ENCODE data around the gene ZNF345. TPM values are rescaled to one million over a fixed set of nuclear protein-coding genes. Genes with fewer than 3 reads are reported as not detected.

ZNF345 gene
- 9.1 TPM for total RNA-seq
- 10 to 100 TPM in 2 of 4 donors, 1 to 10 TPM in 2; 6.8 to 12.9 (median 8.7) TPM for polyA plus RNA-seq

DNA sequence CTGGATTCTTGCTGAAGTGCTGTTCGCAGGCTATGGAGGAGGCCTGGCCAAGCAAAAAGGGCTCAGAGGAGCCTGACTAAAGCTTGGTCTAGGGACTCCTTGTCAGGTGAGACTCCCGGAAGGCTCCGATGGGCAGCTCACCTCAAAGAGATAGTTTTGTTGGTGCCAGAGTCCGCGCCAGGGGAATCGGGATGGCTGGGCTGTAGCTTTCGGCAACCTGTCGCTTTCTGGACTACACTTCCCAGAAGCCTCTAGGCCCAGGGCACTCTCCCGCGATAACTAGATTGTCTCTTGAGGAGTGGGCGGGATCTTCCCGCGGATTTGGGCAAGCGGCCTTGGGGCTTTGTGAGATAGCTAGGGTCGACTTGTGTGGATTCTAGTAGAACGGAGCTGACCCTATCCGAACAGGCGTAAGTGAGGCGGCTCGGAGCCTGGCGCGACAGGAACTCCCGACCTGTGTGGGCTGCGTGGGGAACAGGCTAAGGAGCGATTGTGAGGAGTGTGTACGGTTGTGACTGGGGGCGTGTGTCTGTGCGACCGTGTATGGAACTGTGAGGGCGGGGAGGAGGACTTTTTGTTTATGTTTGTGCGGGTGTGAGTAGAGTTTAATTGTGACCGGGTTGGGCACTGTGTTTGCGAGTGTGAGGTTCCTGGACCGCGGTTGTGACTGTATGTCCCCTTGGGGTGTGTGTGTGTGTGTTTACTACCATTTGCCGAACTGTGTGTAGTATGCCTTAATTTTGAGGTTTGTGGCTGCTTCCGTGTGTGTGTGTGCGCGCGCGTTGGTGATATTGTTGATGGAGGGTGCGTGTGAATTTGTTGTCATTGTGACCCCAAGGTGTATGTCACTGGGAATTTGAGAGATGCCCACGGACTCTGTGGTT is at the start of gene ZNF345:
Gene ZNF345, plus strand, starts transcription at position 318 of the 884 bp plus-strand sequence. CDS start 25,955 bp downstream, outside the sequence.
- H3K27me3 Mint-ChIP-seq, result no peaks in the 10 kb centered on the region
- Histone ChIP-seq H3K4me1 (ENCODE audit: control insufficient read depth, insufficient read depth, low read length, poor library complexity, severe bottlenecking) (peaks cover 28% of the 10 kb centered on the region), H3K4me3 (ENCODE audit: low read depth, low read length) (peak within 1 kb of the TSS; percentile 96), H3K36me3 (ENCODE audit: control insufficient read depth, insufficient read depth, low read length) (peaks cover 24% of the 10 kb centered on the region), H3K9me3 (ENCODE audit: control insufficient read depth in 2 of 2, low read length in 2 of 2) (peaks cover 17 to 20% of the 10 kb centered on the region in 2 experiments), H3K27me3 (ENCODE audit: control insufficient read depth, insufficient read depth, low read length) (no peaks in the 10 kb centered on the region), H3K27ac (ENCODE audit: insufficient read depth, low read length, poor library complexity, severe bottlenecking) (peak within 1 kb of the TSS; percentile 85)
- DNase-seq (peak; percentile 80 to 96 (median 89)), ATAC-seq (ENCODE audit: low read depth in 2 of 2) (peak; percentile 86 to 87)
- H3K4me3 Mint-ChIP-seq, result no peak within 1 kb of the TSS
- H3K4me1 Mint-ChIP-seq, result peaks cover 8 to 22% (median 11%) of the 10 kb centered on the region in 4 donors
- H3K9me3 Mint-ChIP-seq, result peaks cover 0 to 14% (median 4%) of the 10 kb centered on the region in 7 donors
- H3K36me3 Mint-ChIP-seq, result peaks cover 19% of the 10 kb centered on the region
- H3K27ac Mint-ChIP-seq, result no peak within 1 kb of the TSS

DNA sequence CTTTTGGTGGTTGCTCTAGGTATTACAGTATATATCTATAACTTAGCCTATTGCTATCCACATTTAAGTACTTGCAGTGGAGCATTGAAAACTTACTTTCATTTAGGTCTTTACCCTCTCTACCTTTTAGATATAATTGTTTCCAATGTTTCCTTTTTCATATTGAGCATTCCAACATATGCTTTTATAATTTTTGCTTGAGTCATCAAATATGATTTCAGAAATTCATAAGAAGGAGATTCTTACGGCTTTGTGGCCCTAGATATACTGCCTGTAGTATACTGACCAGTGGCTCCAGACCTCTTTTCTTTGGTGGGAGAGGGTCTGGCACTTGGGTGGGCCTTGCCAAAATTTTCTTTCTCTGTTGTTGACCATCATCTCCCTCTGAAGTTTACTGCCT is 45.3 kb upstream of the ZNF345 start:
- peaks cover 53% of the 10 kb centered on the region for H3K36me3 Mint-ChIP-seq
- H3K27me3 Mint-ChIP-seq, result no peaks in the 10 kb centered on the region
- ATAC-seq (ENCODE audit: low read depth in 2 of 2) (no peak), DNase-seq (no peak)
- H3K9me3 Mint-ChIP-seq, result peaks cover 0 to 69% (median 18%) of the 10 kb centered on the region in 7 donors
- Histone ChIP-seq H3K9me3 (ENCODE audit: control insufficient read depth in 2 of 2, low read length in 2 of 2) (peaks cover 52 to 82% of the 10 kb centered on the region in 2 experiments), H3K4me1 (ENCODE audit: control insufficient read depth, insufficient read depth, low read length, poor library complexity, severe bottlenecking) (no peaks in the 10 kb centered on the region), H3K36me3 (ENCODE audit: control insufficient read depth, insufficient read depth, low read length) (peaks cover 24% of the 10 kb centered on the region), H3K27me3 (ENCODE audit: control insufficient read depth, insufficient read depth, low read length) (no peaks in the 10 kb centered on the region), H3K27ac (ENCODE audit: insufficient read depth, low read length, poor library complexity, severe bottlenecking) (no peak overlapping the region), H3K4me3 (ENCODE audit: low read depth, low read length) (peak overlapping the region; percentile 9)
- peaks cover 0 to 6% (median 0%) of the 10 kb centered on the region in 4 donors for H3K4me1 Mint-ChIP-seq
- H3K27ac Mint-ChIP-seq, result no peak overlapping the region
- H3K4me3 Mint-ChIP-seq, result peak overlapping the region in 1 of 4 donors; percentile 54

DNA sequence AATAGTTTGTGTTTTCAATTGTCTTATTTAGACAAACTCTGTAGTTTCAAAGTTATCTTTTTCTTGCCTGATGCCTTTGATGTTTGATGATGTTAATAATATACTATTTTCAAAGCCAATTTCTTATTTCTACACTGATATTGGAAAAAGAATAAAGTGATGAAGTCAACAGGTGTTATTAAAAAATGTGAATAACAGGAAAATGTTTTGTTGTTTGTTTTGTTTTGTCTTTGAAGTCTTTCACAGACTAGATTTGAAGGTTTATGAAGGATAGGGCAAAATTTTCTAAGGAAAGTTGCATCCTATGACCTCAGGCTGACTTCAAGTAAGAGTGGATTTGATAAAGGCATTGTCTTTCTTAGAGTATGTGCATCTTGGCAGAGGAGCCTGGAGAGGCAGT is 43.6 kb upstream of the ZNF345 start:
- peaks cover 20% of the 10 kb centered on the region for H3K36me3 ChIP-seq (ENCODE audit: control insufficient read depth, insufficient read depth, low read length)
- H3K4me1 Mint-ChIP-seq, result peaks cover 0 to 6% (median 0%) of the 10 kb centered on the region in 4 donors
- H3K36me3 Mint-ChIP-seq, result peaks cover 47% of the 10 kb centered on the region
- DNase-seq (no peak), ATAC-seq (ENCODE audit: low read depth in 2 of 2) (no peak)
- no peak overlapping the region for H3K4me3 ChIP-seq (ENCODE audit: low read depth, low read length)
- no peak overlapping the region for H3K27ac ChIP-seq (ENCODE audit: insufficient read depth, low read length, poor library complexity, severe bottlenecking)
- H3K9me3 ChIP-seq (ENCODE audit: control insufficient read depth in 2 of 2, low read length in 2 of 2), result peaks cover 66 to 87% of the 10 kb centered on the region in 2 experiments
- peaks cover 0 to 79% (median 26%) of the 10 kb centered on the region in 7 donors for H3K9me3 Mint-ChIP-seq
- H3K27me3 ChIP-seq (ENCODE audit: control insufficient read depth, insufficient read depth, low read length), result no peaks in the 10 kb centered on the region
- no peak overlapping the region for H3K27ac Mint-ChIP-seq
- H3K4me1 ChIP-seq (ENCODE audit: control insufficient read depth, insufficient read depth, low read length, poor library complexity, severe bottlenecking), result no peaks in the 10 kb centered on the region
- no peak overlapping the region for H3K4me3 Mint-ChIP-seq
- no peaks in the 10 kb centered on the region for H3K27me3 Mint-ChIP-seq

DNA sequence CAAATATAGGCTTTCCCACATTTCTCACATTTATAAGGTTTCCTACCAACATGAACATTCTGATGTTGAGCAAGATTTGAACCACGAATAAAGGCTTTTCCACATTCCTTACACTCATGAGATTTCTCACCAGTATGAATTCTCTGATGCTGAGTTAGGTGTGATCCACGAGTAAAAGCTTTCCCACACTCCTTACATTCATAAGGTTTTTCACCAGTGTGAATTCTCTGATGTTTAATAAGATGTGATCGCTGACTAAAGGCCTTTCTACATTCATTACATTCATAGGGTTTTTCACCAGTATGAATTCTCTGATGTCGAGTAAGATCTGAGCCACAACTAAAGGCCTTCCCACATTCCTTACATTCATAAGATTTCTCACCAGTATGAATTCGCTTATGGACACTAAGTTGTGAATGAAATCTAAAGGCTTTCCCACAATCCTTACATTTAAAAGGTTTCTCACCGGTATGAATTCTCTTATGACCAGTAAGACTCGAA is 31.5 kb upstream of the ZNF345 start:
- peaks cover 77 to 100% of the 10 kb centered on the region in 2 experiments for H3K9me3 ChIP-seq (ENCODE audit: control insufficient read depth in 2 of 2, low read length in 2 of 2)
- Mint-ChIP-seq H3K9me3 (peaks cover 0 to 79% (median 35%) of the 10 kb centered on the region in 7 donors), H3K36me3 (peaks cover 36% of the 10 kb centered on the region), H3K4me1 (no peaks in the 10 kb centered on the region), H3K27ac (no peak overlapping the region), H3K4me3 (no peak overlapping the region), H3K27me3 (no peaks in the 10 kb centered on the region)
- H3K27ac ChIP-seq (ENCODE audit: insufficient read depth, low read length, poor library complexity, severe bottlenecking), result no peak overlapping the region
- ATAC-seq (ENCODE audit: low read depth in 2 of 2), result no peak
- H3K4me1 ChIP-seq (ENCODE audit: control insufficient read depth, insufficient read depth, low read length, poor library complexity, severe bottlenecking), result no peaks in the 10 kb centered on the region
- DNase-seq, result no peak
- H3K36me3 ChIP-seq (ENCODE audit: control insufficient read depth, insufficient read depth, low read length), result peaks cover 47% of the 10 kb centered on the region
- H3K4me3 ChIP-seq (ENCODE audit: low read depth, low read length), result peak overlapping the region; percentile 17
- no peaks in the 10 kb centered on the region for H3K27me3 ChIP-seq (ENCODE audit: control insufficient read depth, insufficient read depth, low read length)

DNA sequence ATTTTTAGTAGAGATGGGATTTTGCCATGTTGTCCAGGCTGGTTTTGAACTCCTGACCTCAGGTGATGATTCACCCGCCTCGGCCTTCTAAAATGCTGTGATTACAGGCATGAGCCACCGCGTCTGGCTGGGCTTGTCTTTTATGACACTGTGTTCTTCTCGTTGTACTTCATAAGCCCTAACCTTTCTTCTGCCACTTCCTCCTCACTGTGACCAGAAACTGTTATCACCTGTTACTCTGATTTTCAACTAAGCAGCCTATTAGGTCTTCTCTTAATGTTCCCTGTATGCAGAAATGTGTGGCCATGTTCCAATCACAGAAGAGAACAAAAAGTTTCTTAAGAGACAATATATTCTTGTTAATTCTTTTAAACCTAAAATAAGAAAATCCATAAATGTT is 28.9 kb upstream of the ZNF345 start:
- Histone ChIP-seq H3K4me1 (ENCODE audit: control insufficient read depth, insufficient read depth, low read length, poor library complexity, severe bottlenecking) (no peaks in the 10 kb centered on the region), H3K36me3 (ENCODE audit: control insufficient read depth, insufficient read depth, low read length) (peaks cover 55% of the 10 kb centered on the region), H3K9me3 (ENCODE audit: control insufficient read depth in 2 of 2, low read length in 2 of 2) (peaks cover 77 to 98% of the 10 kb centered on the region in 2 experiments), H3K4me3 (ENCODE audit: low read depth, low read length) (no peak overlapping the region), H3K27ac (ENCODE audit: insufficient read depth, low read length, poor library complexity, severe bottlenecking) (no peak overlapping the region), H3K27me3 (ENCODE audit: control insufficient read depth, insufficient read depth, low read length) (no peaks in the 10 kb centered on the region)
- H3K36me3 Mint-ChIP-seq, result peaks cover 57% of the 10 kb centered on the region
- peaks cover 0 to 83% (median 53%) of the 10 kb centered on the region in 7 donors for H3K9me3 Mint-ChIP-seq
- ATAC-seq (ENCODE audit: low read depth in 2 of 2) (no peak), DNase-seq (no peak)
- H3K27me3 Mint-ChIP-seq, result no peaks in the 10 kb centered on the region
- H3K27ac Mint-ChIP-seq, result no peak overlapping the region
- H3K4me3 Mint-ChIP-seq, result peak overlapping the region in 1 of 4 donors; percentile 32
- H3K4me1 Mint-ChIP-seq, result peaks cover 0 to 1% (median 0%) of the 10 kb centered on the region in 4 donors

DNA sequence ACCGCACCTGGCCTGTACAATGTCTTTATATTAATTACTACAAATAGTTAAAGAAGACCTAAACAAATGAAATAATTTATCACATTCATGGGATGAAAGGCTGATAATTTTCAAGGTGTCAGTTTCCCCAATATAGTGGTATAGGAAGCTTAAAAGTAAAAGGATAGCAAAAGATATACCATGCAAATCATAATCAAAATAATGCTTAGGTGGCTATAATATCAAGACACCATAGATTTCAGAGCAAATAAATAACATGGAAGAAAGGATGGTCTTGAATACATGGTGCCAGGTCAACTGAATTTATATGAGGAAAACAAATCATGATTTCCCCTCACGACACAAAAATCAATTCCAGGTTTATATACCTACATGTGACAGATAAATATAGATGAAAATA is 17.2 kb upstream of the ZNF345 start:
- H3K36me3 ChIP-seq (ENCODE audit: control insufficient read depth, insufficient read depth, low read length), result peaks cover 38% of the 10 kb centered on the region
- Mint-ChIP-seq H3K9me3 (peaks cover 0 to 71% (median 40%) of the 10 kb centered on the region in 7 donors), H3K27me3 (no peaks in the 10 kb centered on the region), H3K4me3 (no peak overlapping the region), H3K4me1 (peaks cover 0 to 11% (median under 1%) of the 10 kb centered on the region in 4 donors), H3K27ac (no peak overlapping the region), H3K36me3 (peaks cover 39% of the 10 kb centered on the region)
- ATAC-seq (ENCODE audit: low read depth in 2 of 2), result no peak
- H3K4me1 ChIP-seq (ENCODE audit: control insufficient read depth, insufficient read depth, low read length, poor library complexity, severe bottlenecking), result peaks cover 13% of the 10 kb centered on the region
- no peak overlapping the region for H3K27ac ChIP-seq (ENCODE audit: insufficient read depth, low read length, poor library complexity, severe bottlenecking)
- H3K9me3 ChIP-seq (ENCODE audit: control insufficient read depth in 2 of 2, low read length in 2 of 2), result peaks cover 59 to 77% of the 10 kb centered on the region in 2 experiments
- no peaks in the 10 kb centered on the region for H3K27me3 ChIP-seq (ENCODE audit: control insufficient read depth, insufficient read depth, low read length)
- no peak for DNase-seq
- H3K4me3 ChIP-seq (ENCODE audit: low read depth, low read length), result no peak overlapping the region

DNA sequence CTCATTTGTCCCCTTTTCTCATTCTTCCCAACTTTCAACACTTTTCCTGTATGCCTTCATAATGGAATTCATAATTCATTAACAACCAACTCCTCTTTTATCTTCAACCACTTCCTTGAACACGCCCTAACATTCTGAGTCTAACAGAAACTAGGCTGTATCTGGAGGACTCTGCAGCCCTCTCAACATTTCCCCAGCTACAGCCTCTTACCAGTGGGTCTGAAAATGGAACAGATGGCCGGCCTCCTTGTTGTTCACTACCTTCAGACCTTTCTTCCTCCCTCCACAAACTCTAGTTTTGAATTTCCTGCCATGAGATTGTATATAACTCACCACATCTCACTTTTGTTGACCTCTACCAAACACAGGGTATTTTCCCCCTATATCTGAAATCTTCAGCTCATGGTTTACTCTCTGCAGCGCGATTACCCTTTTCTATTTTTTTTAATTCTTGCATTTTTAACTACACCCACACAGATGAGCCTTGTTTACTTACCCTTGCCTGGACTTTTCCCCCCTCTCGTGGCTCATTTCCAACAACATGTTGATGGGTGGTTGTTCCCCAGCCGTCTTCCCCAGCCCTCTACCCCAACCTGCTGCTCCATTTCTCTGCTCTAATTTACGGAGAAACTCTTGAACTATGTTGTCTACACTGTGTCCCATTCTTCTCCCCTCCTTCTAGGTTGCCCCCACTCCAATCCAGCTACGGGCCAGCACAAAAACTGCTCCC is 13.3 kb upstream of the ZNF345 start:
- Histone ChIP-seq H3K27me3 (ENCODE audit: control insufficient read depth, insufficient read depth, low read length) (no peaks in the 10 kb centered on the region), H3K36me3 (ENCODE audit: control insufficient read depth, insufficient read depth, low read length) (peaks cover 20% of the 10 kb centered on the region), H3K27ac (ENCODE audit: insufficient read depth, low read length, poor library complexity, severe bottlenecking) (peak overlapping the region; percentile 94), H3K9me3 (ENCODE audit: control insufficient read depth in 2 of 2, low read length in 2 of 2) (peaks cover 29 to 42% of the 10 kb centered on the region in 2 experiments), H3K4me3 (ENCODE audit: low read depth, low read length) (peak overlapping the region; percentile 91), H3K4me1 (ENCODE audit: control insufficient read depth, insufficient read depth, low read length, poor library complexity, severe bottlenecking) (peaks cover 18% of the 10 kb centered on the region)
- no peak overlapping the region for H3K4me3 Mint-ChIP-seq
- no peak overlapping the region for H3K27ac Mint-ChIP-seq
- peaks cover 0 to 16% (median 4%) of the 10 kb centered on the region in 4 donors for H3K4me1 Mint-ChIP-seq
- H3K9me3 Mint-ChIP-seq, result peaks cover 0 to 38% (median 16%) of the 10 kb centered on the region in 7 donors
- peaks cover 30% of the 10 kb centered on the region for H3K36me3 Mint-ChIP-seq
- ATAC-seq (ENCODE audit: low read depth in 2 of 2) (no peak), DNase-seq (peak in 1 of 3 donors; percentile 10)
- no peaks in the 10 kb centered on the region for H3K27me3 Mint-ChIP-seq

Measured in CD4-positive, CD25-positive, alpha-beta regulatory T cell (primary cell).